ENCODE data around the gene RGMA. TPM values are rescaled to one million over a fixed set of nuclear protein-coding genes. Genes with fewer than 3 reads are reported as not detected.
"Not testable (repeated sequence)": the region's sequence is repeated elsewhere in the genome, so short reads cannot be mapped to it uniquely, and the experiment has no call there.

Gene RGMA
- total RNA-seq, 1 donor from 2014 or later = not detected

- intact Hi-C loops (cut with micrococcal nuclease) = no loop called here
Observed at GRCh38 chr15:93049233-93049632, 39.8 kb downstream of the RGMA start.

GRCh38 chr15:93048759-93049161, 40.3 kb downstream of the RGMA start:
- intact Hi-C loops (cut with micrococcal nuclease) = no loop called here

- intact Hi-C loops (cut with micrococcal nuclease) = no loop called here
Observed at GRCh38 chr15:93048426-93048721, 40.6 kb downstream of the RGMA start.

- intact Hi-C loops (cut with micrococcal nuclease) = no loop called here
Observed at GRCh38 chr15:93047621-93048425, 41.2 kb downstream of the RGMA start.

- intact Hi-C loops (cut with micrococcal nuclease) = no loop called here
Observed at GRCh38 chr15:93046721-93047120, 42.3 kb downstream of the RGMA start.

GRCh38 chr15:93046120-93046519, 42.9 kb downstream of the RGMA start:
- intact Hi-C loops (cut with micrococcal nuclease) = no loop called here

- intact Hi-C loops (cut with micrococcal nuclease) = no loop called here
Observed at GRCh38 chr15:93045191-93045785, 43.7 kb downstream of the RGMA start.

- intact Hi-C loops (cut with micrococcal nuclease) = no loop called here
Observed at GRCh38 chr15:93044301-93045190, 44.5 kb downstream of the RGMA start.

GRCh38 chr15:93043621-93044300, 45.2 kb downstream of the RGMA start:
- intact Hi-C loops (cut with micrococcal nuclease) = no loop called here

GRCh38 chr15:93042691-93043378, 46.2 kb downstream of the RGMA start:
- intact Hi-C loops (cut with micrococcal nuclease) = no loop called here

GRCh38 chr15:93042211-93042610, 46.8 kb downstream of the RGMA start:
- intact Hi-C loops (cut with micrococcal nuclease) = no loop called here

GRCh38 chr15:93041159-93041547, 47.9 kb downstream of the RGMA start:
- intact Hi-C loops (cut with micrococcal nuclease) = no loop called here

GRCh38 chr15:93040288-93041158, 48.5 kb downstream of the RGMA start:
- intact Hi-C loops (cut with micrococcal nuclease) = no loop called here

- intact Hi-C loops (cut with micrococcal nuclease) = not testable (repeated sequence)
Observed at GRCh38 chr15:93039562-93040287, 49.3 kb downstream of the RGMA start.

- intact Hi-C loops (cut with micrococcal nuclease) = no loop called here
Observed at GRCh38 chr15:93037820-93038705, 50.9 kb downstream of the RGMA start.

- intact Hi-C loops (cut with micrococcal nuclease) = no loop called here
Observed at GRCh38 chr15:93036951-93037819, 51.8 kb downstream of the RGMA start.
